ENCODE measurements around the gene SCAMP1. TPM values are rescaled to one million over a fixed set of nuclear protein-coding genes. Genes with fewer than 3 reads are reported as not detected.

Gene SCAMP1
- total RNA-seq, 4 donors from 2014 or later = 22.5 to 30.8 (median 28.3) TPM

- no peak overlapping the region for H3K4me3 ChIP-seq
- DNase-seq (ENCODE audit: low spot score in 2 of 2) = no peak
- no peaks in the 10 kb centered on the region for H3K4me1 ChIP-seq
- no peaks in the 10 kb centered on the region for H3K27me3 ChIP-seq
- no peaks in the 10 kb centered on the region for H3K9me3 ChIP-seq
- peaks cover 0 to 39% (median 0%) of the 10 kb centered on the region in 3 donors for H3K36me3 ChIP-seq
- TF ChIP-seq POLR2A (IDR thresholded peaks at IDR 0.05) (no peak), EP300 (IDR thresholded peaks at IDR 0.05) (no peak), CTCF (IDR thresholded peaks at IDR 0.05) (no peak)
- H3K27ac ChIP-seq = no peak overlapping the region
Observed at GRCh38 chr5:78420548-78420947, 60.1 kb downstream of the SCAMP1 start.

- peaks cover 0 to 33% (median 3%) of the 10 kb centered on the region in 3 donors for H3K36me3 ChIP-seq
- TF ChIP-seq POLR2A (IDR thresholded peaks at IDR 0.05) (no peak), CTCF (IDR thresholded peaks at IDR 0.05) (no peak), EP300 (IDR thresholded peaks at IDR 0.05) (no peak)
- no peak overlapping the region for H3K4me3 ChIP-seq
- 92 to 94% methylated on average over 3 of the region's 3 CpGs for WGBS, 2 donors
- no peak overlapping the region for H3K27ac ChIP-seq
- peaks cover 0 to 2% (median 0%) of the 10 kb centered on the region in 4 donors for H3K4me1 ChIP-seq
- H3K27me3 ChIP-seq = no peaks in the 10 kb centered on the region
- DNase-seq (ENCODE audit: low spot score in 2 of 2) = no peak
- peaks cover 0 to 9% (median 2%) of the 10 kb centered on the region in 4 donors for H3K9me3 ChIP-seq
Observed at GRCh38 chr5:78424665-78425064, 64.2 kb downstream of the SCAMP1 start.

GRCh38 chr5:78429332-78429980 lies 69.0 kb downstream of the SCAMP1 start:
- TF ChIP-seq POLR2A (IDR thresholded peaks at IDR 0.05) = no peak
- TF ChIP-seq EP300 (IDR thresholded peaks at IDR 0.05) = no peak
- no peak for TF ChIP-seq CTCF (IDR thresholded peaks at IDR 0.05)
- H3K4me3 ChIP-seq = no peak overlapping the region
- no peak overlapping the region for H3K27ac ChIP-seq
- H3K27me3 ChIP-seq = no peaks in the 10 kb centered on the region
- H3K4me1 ChIP-seq = peaks cover 0 to 3% (median 0%) of the 10 kb centered on the region in 4 donors
- DNase-seq (ENCODE audit: low spot score in 2 of 2) = no peak
- 71 to 81% methylated on average over 2 of the region's 2 CpGs for WGBS, 2 donors
- H3K9me3 ChIP-seq = peaks cover 0 to 9% (median 2%) of the 10 kb centered on the region in 4 donors
- H3K36me3 ChIP-seq = peaks cover 0 to 49% (median 3%) of the 10 kb centered on the region in 3 donors

GRCh38 chr5:78430866-78431265 lies 70.4 kb downstream of the SCAMP1 start:
- no peak for TF ChIP-seq POLR2A (IDR thresholded peaks at IDR 0.05)
- H3K27ac ChIP-seq = no peak overlapping the region
- H3K36me3 ChIP-seq = peaks cover 0 to 59% (median 3%) of the 10 kb centered on the region in 3 donors
- 92 to 94% methylated on average over 1 of the region's 1 CpG for WGBS, 2 donors
- H3K4me3 ChIP-seq = no peak overlapping the region
- peaks cover 0 to 3% (median 0%) of the 10 kb centered on the region in 4 donors for H3K4me1 ChIP-seq
- H3K9me3 ChIP-seq = peaks cover 0 to 8% (median 2%) of the 10 kb centered on the region in 4 donors
- no peak for DNase-seq (ENCODE audit: low spot score in 2 of 2)
- H3K27me3 ChIP-seq = no peaks in the 10 kb centered on the region

GRCh38 chr5:78433972-78434371 lies 73.6 kb downstream of the SCAMP1 start:
- H3K9me3 ChIP-seq = peaks cover 0 to 5% (median 0%) of the 10 kb centered on the region in 4 donors
- peaks cover 0 to 51% (median 0%) of the 10 kb centered on the region in 3 donors for H3K36me3 ChIP-seq
- H3K4me1 ChIP-seq = peaks cover 0 to 3% (median 0%) of the 10 kb centered on the region in 4 donors
- no peaks in the 10 kb centered on the region for H3K27me3 ChIP-seq
- H3K4me3 ChIP-seq = no peak overlapping the region
- H3K27ac ChIP-seq = no peak overlapping the region
- no peak for DNase-seq (ENCODE audit: low spot score in 2 of 2)
- TF ChIP-seq POLR2A (IDR thresholded peaks at IDR 0.05) (no peak), CTCF (IDR thresholded peaks at IDR 0.05) (no peak), EP300 (IDR thresholded peaks at IDR 0.05) (no peak)
